HFFc6 (cell line): ENCODE results near the gene HENMT1. TPM values are rescaled to one million over a fixed set of nuclear protein-coding genes. Genes with fewer than 3 reads are reported as not detected.
"Not testable (repeated sequence)": the region's sequence is repeated elsewhere in the genome, so short reads cannot be mapped to it uniquely, and the experiment has no call there.

Experiments used
- DNase-seq: peaks from one replicate; pipeline ENCODE4 v3.0.0-alpha.2; 2018
- H3K27ac Mint-ChIP-seq: 2 replicates; pipeline ENCODE4 v1.8.0; 2020; ENCODE audit warnings: mild to moderate bottlenecking, mixed read lengths
- H3K27me3 Mint-ChIP-seq: 2 replicates; pipeline ENCODE4 v1.8.0; 2021; ENCODE audit warnings: mild to moderate bottlenecking, moderate library complexity, mixed read lengths; ENCODE audit not compliant: insufficient read depth
- H3K36me3 Mint-ChIP-seq: 2 replicates; pipeline ENCODE4 v1.8.0; 2021; ENCODE audit warnings: low read depth, mixed read lengths
- H3K4me1 Mint-ChIP-seq: 2 replicates; pipeline ENCODE4 v1.8.0; 2020; ENCODE audit warnings: low read depth, mixed read lengths
- H3K4me3 Mint-ChIP-seq: 2 replicates; pipeline ENCODE4 v1.8.0; 2020; ENCODE audit warnings: mild to moderate bottlenecking, moderate library complexity, mixed read lengths
- H3K9me3 Mint-ChIP-seq: 2 replicates; pipeline ENCODE4 v1.8.0; 2020; ENCODE audit warnings: mild to moderate bottlenecking, mixed read lengths
- long read RNA-seq: library from polyadenylated mRNA; unstranded; transcript quantifications from one replicate; pipeline ENCODE4 v2.0.0, GENCODE V29; 2019
- total RNA-seq, 6 experiments: library from RNA; stranded (reverse); fragmentation: NEBNext Ultra II Directional; extraction: Animal tissue kit (Norgen Biotek cat#: 25700); gene quantifications; 2 replicates in 1 of 6; 3 replicates in 5 of 6; pipeline ENCODE4 v1.2.3, GENCODE V29; 2021
- TF ChIP-seq, protein P1 (sequence below): fragments of 200-600 bp; sonication (generic); IDR thresholded peaks from 2 replicates; pipeline ENCODE4 v1.5.0; 2021; ENCODE audit warnings: antibody characterized with exemption, mild to moderate bottlenecking

The HENMT1 gene
- 1 to 10 TPM in 2 of 6 experiments, under 1 TPM in 4; 0.37 to 2.7 (median 0.45) TPM for total RNA-seq
- long read RNA-seq, partial matches to known transcripts = 0 of 9 reads
- long read RNA-seq, other reads (novel, unspliced or antisense) = 4 of 9 reads

DNA sequence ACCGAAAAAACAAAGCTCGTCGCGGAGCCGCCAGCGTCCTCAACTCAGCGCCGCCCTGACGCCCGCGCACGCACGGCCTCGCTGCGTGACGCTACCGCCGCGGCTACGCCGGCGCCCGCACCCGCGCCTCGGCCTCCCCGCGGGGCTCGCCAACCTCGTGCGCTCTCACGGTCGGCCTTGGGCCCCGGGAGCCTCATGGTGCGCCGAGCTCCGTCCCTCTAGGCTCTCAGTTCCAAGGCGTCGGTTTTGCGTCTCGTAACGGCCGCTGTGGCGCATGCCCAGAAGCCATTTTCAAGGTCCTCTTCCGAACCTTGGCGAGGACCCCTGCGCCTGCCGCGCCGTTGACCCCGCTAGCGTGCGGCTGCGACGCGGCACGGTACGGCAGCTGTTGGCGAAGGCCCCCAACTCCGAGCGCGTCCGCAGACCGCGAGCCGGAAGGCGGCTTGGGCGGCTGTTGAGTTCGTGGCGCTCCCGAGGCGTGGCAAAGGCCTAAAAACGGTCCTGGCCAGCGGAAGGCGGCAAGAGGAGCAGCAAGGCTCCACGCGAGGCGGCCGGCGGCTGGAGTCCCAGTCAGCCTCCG is at the start of gene HENMT1:
TSS of gene HENMT1 (minus strand) at position 64 of the 580 bp plus-strand sequence. CDS start 1,209 bp downstream, outside the sequence.
- DNase-seq = peak; percentile 13
- peak within 1 kb of the TSS; percentile 62 for H3K4me3 Mint-ChIP-seq
- peak within 1 kb of the TSS; percentile 80; the same call in 1 of the 2 replicates for H3K27ac Mint-ChIP-seq
- H3K27me3 Mint-ChIP-seq = peaks cover 9% of the 10 kb centered on the region; the same call in 1 of the 2 replicates
- TF ChIP-seq, protein P1, sequence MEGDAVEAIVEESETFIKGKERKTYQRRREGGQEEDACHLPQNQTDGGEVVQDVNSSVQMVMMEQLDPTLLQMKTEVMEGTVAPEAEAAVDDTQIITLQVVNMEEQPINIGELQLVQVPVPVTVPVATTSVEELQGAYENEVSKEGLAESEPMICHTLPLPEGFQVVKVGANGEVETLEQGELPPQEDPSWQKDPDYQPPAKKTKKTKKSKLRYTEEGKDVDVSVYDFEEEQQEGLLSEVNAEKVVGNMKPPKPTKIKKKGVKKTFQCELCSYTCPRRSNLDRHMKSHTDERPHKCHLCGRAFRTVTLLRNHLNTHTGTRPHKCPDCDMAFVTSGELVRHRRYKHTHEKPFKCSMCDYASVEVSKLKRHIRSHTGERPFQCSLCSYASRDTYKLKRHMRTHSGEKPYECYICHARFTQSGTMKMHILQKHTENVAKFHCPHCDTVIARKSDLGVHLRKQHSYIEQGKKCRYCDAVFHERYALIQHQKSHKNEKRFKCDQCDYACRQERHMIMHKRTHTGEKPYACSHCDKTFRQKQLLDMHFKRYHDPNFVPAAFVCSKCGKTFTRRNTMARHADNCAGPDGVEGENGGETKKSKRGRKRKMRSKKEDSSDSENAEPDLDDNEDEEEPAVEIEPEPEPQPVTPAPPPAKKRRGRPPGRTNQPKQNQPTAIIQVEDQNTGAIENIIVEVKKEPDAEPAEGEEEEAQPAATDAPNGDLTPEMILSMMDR = no peak
- no peaks in the 10 kb centered on the region for H3K9me3 Mint-ChIP-seq
- H3K4me1 Mint-ChIP-seq = no peaks in the 10 kb centered on the region
- no peaks in the 10 kb centered on the region for H3K36me3 Mint-ChIP-seq

- Mint-ChIP-seq H3K36me3 (no peaks in the 10 kb centered on the region), H3K27ac (no peak overlapping the region), H3K27me3 (no peaks in the 10 kb centered on the region; the same call in 1 of the 2 replicates), H3K9me3 (no peaks in the 10 kb centered on the region), H3K4me1 (peaks cover 32% of the 10 kb centered on the region), H3K4me3 (no peak overlapping the region)
- TF ChIP-seq, protein P1 = peak; percentile 51
- DNase-seq = no peak
Measured at GRCh38 chr1:108708691-108709660, 48.1 kb upstream of the HENMT1 start.

DNA sequence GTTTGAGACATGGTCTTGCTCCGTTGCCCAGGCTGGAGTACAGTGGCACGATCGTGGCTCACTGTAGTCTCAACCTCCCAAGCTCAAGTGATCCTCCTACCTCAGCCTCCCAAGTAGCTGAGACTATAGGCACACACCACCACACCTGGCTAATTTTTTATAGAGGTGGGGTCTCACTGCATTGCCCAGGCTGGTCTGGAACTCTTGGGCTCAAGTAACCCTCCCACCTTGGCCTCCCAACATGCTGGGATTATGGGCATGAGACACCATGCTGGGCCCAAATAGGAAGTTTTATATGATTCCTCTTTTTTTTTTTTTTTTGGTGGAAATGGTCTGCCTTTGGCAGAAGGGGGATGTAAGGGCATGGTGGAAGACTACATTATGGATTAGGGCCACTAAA is 45.8 kb upstream of the HENMT1 start:
- no peak for DNase-seq
- H3K9me3 Mint-ChIP-seq = no peaks in the 10 kb centered on the region
- no peak overlapping the region for H3K4me3 Mint-ChIP-seq
- H3K4me1 Mint-ChIP-seq = peaks cover 41% of the 10 kb centered on the region
- H3K36me3 Mint-ChIP-seq = peaks cover 8% of the 10 kb centered on the region; the same call in 1 of the 2 replicates
- TF ChIP-seq, protein P1 = no peak
- H3K27me3 Mint-ChIP-seq = no peaks in the 10 kb centered on the region; the same call in 1 of the 2 replicates
- no peak overlapping the region for H3K27ac Mint-ChIP-seq

DNA sequence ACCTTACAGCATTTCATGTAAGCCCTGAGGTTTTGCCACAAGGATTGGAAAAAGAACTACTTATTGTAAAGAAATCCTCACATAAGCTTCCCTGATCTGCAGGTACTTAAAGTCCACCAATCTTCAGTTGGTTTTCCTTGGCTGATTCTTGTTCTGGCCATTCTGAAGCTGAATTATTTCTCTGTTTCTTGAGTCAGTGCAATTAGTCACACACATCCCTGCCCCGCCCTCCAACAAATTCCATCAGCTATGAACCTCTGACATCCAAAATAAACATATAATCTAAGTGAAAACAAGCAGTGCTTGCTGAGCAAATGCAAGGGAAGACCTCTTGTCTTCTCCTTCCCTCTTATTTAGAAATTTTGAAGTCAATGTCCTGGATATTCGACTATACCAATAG is 43.6 kb upstream of the HENMT1 start:
- peak overlapping the region; percentile 50; the same call in 1 of the 2 replicates for H3K4me3 Mint-ChIP-seq
- H3K4me1 Mint-ChIP-seq = peaks cover 46% of the 10 kb centered on the region
- H3K27me3 Mint-ChIP-seq = no peaks in the 10 kb centered on the region; the same call in 1 of the 2 replicates
- H3K36me3 Mint-ChIP-seq = peaks cover 23% of the 10 kb centered on the region
- DNase-seq = peak; percentile 75
- peak overlapping the region; percentile 80 for H3K27ac Mint-ChIP-seq
- H3K9me3 Mint-ChIP-seq = no peaks in the 10 kb centered on the region
- TF ChIP-seq, protein P1 = no peak

DNA sequence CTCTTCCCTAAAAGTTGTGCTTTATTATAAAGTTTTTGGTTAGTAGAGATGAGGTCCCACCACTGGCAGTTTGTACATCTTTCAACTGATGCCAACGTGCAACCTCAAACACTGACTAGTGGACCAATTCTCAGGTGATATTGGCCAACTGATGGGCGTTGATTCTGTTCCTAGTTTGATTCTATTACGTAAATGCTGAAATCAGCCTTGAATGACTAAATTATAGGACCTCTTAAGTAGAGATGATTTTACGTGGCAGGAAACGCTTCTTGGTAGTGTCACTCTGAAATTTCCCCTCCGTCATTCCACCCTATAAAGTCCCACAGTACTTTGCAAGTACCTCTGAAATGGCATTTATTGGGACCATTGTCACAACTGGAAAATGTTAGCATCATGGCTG is 43.0 kb upstream of the HENMT1 start:
- peak overlapping the region; percentile 50 for H3K4me3 Mint-ChIP-seq
- H3K27ac Mint-ChIP-seq = peak overlapping the region; percentile 80
- peak; percentile 32 for DNase-seq

DNA sequence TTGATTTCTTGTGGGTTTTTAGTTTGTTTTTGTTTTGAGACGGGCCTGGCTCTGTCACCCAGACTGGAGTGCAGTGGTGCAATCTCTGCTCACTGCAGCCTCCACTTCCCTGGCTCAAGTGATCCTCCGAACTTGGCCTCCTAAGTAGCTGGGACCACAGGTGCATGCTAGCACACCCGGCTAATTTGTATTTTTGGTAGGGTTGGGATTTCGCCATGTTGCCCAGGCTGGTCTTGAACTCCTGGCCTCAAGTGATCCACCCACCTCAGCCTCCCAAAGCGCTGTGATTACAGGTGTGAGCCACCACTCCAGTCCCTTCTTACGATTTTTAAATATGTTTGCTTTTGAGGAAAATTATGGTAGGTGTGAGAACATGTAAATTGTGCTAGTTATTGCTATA is 41.2 kb upstream of the HENMT1 start:
- H3K9me3 Mint-ChIP-seq, H3K4me3 Mint-ChIP-seq, DNase-seq, H3K27me3 Mint-ChIP-seq: not testable (repeated sequence)
- Mint-ChIP-seq H3K36me3 (peaks cover 44% of the 10 kb centered on the region), H3K27ac (peak overlapping the region; percentile 31; the same call in 1 of the 2 replicates), H3K4me1 (peaks cover 51% of the 10 kb centered on the region)

More for the DNA sequence above, 43.0 kb upstream of the HENMT1 start:
- Mint-ChIP-seq H3K9me3 (no peaks in the 10 kb centered on the region), H3K36me3 (peaks cover 28% of the 10 kb centered on the region), H3K4me1 (peaks cover 51% of the 10 kb centered on the region), H3K27me3 (no peaks in the 10 kb centered on the region; the same call in 1 of the 2 replicates)
- TF ChIP-seq, protein P1 = no peak
